NCI-H82 (cell line): Measurements from ENCODE around the gene APCS.
A peak's percentile ranks its signal among the peaks of the same experiment; 100 is the strongest.

Experiments
- DNase-seq: peaks from one replicate; lab custom pipeline; 2025; lab: John Stamatoyannopoulos, UW

Gene APCS, protein sequence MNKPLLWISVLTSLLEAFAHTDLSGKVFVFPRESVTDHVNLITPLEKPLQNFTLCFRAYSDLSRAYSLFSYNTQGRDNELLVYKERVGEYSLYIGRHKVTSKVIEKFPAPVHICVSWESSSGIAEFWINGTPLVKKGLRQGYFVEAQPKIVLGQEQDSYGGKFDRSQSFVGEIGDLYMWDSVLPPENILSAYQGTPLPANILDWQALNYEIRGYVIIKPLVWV

DNA sequence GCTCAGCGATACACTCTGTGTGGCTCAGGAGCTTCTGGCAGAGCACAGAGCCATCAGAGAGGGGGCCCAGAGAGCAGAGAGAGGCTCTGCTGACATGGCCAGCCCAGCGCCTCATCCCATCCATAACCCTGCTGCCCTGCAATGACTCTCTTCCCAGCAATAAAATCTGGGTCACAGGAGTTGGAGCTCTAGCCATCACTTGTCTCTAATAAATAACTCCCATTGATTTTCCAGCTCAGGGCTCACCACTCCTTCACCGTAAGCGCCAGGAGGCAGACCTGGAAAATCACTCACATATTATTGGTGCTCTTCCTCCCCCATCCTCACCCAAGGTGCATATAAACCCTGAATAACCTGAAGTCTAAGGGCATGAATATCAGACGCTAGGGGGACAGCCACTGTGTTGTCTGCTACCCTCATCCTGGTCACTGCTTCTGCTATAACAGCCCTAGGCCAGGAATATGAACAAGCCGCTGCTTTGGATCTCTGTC is at the start of gene APCS:
TSS of gene APCS (plus strand) at position 366 of the 491 bp plus-strand sequence. CDS start at position 462, 96 bp downstream.
- no peak for DNase-seq

DNA sequence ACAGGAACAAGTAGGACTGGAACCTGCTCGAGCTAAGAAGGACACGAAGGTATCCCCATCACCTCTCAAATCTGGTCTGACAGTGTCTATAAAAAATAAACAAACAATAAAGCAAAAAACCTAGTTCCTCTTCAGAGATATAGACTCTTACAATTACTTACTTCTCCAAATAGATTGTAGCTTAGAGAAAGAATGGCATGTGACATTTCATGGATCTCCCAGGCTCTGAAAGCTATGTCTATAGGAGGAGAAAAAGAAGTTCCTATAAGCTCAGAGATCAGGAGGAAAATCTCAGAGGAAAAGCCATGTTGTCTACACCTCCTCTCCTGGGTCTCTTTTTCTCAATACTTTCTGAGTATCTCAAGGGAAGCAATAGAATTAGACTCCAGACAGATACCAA is 39.5 kb upstream of the APCS start:
- no peak for DNase-seq

DNA sequence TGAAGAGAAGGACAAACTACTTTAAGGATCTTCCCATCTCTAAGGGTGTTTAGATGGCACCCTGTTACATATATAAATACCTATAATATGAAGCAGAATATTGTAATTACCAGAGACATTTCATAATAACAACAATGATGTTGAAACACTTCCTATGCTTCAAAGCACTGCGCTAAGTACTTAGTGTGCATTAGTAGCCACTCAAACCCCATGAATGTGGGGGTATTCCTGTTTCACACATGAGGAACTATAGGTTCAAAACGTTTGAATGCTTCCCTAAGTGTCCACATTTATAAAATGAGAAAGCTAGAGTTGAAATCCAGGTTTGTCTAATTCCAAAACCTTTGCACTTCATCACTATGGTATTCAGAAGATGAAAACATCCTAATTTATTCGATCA is 33.4 kb upstream of the APCS start:
- no peak for DNase-seq

DNA sequence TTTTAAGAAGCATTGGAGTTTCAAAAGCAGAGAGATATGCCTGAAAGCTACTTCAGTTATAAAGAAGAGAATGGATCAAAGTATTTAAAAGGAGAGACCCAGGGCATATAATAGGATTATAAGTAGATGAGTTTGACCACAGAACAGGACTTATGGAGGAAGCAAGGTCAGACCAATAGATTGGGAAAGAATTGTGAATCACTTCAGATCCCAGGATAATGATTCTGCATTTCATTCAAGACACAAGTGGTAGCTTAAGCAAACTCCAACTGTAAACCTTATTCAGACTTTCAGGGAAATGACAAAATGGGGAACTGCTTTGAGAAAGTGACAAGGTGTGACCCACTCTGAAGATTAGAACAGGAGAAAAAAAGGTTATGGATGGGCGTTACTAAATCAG is 32.9 kb upstream of the APCS start:
- no peak for DNase-seq

DNA sequence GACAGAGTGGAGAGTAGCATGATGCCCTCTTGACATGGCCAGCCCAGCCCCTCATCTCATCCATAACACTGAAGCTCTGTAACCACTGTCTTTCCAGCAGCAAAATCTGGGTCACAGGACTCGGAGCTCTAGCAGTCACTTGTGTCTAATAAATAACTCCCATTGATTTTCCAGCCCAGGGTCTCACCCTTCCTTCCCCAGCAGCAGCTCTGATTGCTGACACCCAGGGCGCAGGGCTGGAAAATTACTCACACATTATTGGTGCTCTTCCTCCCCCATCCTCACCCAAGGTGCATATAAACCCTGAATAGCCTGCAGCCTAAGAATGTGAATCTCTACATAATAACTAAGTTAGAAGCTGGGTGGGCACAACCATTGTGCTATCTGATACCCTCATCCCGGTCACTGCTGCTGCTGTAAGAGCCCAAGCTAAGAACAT is 30.7 kb upstream of the APCS start:
- DNase-seq, result no peak

DNA sequence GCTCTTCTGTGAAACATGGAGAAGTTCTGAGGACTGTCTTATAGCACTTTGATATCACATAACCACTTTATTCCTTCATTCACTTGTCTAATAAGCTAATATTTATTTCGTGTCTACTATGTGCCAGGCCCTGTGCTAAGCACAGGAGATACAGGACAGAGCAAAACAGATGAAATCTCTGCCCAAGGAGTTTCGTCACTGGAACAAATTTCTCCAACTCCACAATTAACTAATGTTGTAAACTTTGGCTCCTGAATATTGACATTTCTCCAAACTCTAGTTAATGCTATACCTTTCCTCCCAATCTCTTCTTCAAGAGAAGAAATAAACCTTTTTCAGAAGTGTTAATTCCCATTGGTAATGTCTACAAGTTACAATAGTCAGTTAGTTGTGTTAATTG is 27.0 kb upstream of the APCS start:
- DNase-seq, result no peak

DNA sequence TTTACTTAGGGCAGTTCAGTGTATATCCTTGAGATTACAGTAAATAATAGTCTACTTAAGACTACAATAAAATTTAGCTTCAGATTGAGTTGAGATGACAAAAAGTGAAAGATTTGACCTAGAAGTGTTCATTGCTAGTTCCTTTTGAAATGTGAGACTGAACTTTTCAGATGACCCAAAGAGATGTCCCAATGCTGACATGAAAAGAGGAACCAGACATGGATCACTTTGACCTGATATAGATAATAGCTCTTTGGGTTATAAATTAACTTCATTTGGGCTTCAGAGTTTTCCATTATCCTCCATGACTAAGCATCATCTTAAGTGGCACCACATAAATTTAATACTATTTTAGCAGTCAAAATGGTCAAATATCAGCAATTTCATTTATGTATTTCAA is 26.1 kb upstream of the APCS start:
- no peak for DNase-seq

DNA sequence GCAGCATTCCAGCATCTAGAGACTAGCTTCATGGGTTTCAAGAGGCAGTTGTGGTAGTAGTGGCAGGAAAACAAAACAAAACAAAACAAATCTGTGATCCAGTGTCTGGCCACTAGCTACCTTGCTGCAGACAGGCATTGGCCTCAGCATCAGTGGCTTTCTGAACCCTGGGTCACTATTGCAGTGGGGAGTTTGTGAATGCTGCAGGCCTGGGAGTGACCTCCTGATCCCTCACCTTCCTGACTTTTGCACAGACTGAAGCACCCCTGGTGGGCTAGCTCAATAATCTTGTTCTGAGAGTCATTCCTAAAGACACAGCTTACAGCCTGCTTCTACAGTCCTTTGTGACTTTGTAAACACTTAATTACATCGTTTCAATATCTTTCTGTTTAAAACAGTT is 24.9 kb upstream of the APCS start:
- no peak for DNase-seq

DNA sequence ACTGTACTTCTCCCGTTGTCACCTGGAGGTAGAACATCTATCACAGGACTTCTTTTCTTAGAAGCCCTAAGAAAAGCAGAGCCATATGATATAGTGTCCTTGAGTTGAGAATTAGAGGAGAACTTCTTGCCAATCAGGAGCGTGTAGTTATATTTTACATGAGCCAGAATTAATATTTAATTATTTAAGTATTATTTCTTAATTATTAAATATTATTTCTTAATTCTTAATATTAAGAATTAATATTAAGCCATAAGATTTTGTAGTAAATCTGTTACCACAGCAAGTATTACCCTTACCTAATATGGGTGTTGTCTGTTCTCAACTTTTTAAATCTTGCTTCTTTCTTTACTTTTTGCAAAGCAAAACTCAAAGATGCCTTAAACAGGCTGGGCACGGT is 10.2 kb upstream of the APCS start:
- DNase-seq, result no peak

DNA sequence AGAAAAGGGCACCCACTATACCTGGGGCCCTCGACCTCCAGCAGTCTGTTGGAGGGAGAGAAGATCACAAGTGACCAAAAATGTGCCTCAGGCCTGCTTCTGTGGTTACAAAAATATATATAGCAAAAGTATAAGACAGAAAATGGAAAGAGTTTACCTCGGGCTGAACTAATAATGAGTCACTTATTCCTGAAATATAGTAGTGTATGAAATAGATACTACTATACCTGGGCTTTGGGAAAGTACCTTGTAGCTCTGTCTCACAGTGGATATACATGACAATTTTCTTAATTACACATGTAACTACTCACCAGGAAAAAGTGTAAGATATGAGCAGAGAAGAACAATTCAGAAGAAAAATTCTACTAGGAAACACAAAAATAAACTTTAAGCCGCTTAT is 7.3 kb upstream of the APCS start:
- no peak for DNase-seq

DNA sequence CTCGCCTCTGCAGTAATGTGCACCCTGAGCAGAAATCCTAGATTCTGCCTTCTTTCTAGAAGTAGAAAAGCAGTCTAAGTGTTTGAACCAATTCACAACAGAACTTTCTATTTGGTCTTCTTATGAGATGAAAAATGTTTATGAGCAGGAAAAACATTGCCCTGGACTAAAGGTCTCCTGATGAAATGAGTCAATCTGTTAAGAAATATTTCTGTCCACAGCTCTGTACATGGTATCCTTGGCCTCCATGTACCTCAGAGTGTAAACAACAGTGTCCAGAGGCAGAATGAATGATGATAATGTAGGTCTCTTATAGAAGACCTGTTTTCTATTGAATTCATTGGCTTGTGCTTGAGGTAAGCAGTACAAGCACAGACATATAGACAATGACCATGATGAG is 6.2 kb upstream of the APCS start:
- DNase-seq, result no peak

DNA sequence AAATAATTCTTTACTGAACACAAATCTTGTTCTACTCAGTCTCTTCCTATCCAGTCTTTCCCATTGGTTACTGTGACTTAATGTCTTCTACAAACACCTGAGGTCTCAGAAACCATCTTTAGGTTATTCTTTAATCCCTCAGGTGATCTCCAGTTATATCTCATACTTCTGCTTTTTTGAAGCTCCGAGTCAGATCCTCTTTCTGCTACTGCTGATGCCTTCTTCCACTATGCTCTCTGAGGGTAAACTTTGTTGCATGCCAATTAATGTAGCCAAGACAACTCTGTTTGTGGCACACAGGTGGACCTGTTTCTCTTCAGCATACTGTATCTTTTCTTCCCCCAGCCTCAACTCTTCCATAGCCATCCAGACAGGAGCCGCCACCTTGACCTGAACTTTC is 3.1 kb upstream of the APCS start:
- no peak for DNase-seq

DNA sequence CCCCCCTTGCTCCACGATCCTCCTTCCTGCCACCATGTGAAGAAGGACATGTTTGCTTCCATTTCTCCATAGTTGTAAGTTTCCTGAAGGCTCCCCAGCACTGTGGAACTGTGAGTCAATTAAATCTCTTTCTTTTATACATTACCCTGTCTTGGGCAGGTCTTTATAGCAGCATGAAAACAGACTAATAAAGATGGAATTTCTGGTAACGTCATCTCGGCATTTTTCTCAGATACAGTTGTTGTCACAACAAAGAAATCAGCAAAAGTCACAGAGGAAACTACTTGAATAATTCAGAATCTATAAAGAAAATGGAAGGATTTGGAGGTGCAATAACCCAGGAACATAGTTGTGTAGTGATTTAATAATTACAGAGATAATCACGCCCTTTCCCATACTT is 4.4 kb downstream of the APCS start:
- no peak for DNase-seq

DNA sequence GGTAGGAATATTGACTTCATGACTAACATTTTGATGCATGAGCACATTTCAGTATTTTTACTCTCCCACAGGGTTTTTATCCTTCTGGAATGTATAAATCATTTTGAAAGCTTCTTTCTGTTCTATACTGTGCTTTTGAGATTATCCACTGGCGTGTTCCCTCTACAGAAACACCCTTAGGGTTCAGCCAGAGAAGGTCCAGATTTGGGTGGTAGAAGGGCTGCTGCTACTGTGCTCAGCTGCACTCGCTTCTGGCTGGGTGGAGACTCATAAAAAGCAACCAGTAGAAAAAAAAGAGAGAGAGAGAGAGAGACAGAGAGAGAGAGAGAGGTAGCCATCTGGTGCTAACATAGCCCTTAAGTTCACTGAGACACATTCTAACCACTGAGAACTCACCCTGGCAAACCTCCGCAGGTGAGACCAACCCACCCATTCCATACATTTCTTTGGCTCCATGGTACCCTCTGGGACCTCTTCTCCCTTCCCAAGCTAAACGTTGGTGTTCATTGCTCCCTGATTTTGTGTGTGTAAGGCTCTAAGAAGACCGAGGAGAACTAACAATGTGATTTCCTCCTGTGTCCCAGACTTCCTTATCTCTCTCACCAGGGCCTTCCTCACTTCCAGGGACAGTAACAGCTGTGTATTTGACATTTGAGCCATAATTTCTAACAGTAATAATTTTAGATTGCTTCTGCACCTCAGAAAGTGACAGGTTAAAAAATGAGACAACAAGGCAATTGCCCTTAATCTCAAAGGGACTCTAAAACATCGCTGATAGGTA is 7.2 kb downstream of the APCS start:
- no peak for DNase-seq

DNA sequence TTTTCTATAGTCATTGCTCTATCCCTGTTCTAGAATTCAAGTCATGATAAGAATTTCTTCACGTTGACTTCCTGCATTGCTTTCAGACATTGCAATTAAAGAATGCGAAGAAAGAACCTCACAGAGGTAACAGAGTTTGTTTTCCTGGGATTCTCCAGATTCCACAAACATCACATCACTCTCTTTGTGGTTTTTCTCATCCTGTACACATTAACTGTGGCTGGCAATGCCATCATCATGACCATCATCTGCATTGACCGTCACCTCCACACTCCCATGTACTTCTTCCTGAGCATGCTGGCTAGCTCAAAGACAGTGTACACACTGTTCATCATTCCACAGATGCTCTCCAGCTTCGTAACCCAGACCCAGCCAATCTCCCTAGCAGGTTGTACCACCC is 10.6 kb downstream of the APCS start:
- no peak for DNase-seq

DNA sequence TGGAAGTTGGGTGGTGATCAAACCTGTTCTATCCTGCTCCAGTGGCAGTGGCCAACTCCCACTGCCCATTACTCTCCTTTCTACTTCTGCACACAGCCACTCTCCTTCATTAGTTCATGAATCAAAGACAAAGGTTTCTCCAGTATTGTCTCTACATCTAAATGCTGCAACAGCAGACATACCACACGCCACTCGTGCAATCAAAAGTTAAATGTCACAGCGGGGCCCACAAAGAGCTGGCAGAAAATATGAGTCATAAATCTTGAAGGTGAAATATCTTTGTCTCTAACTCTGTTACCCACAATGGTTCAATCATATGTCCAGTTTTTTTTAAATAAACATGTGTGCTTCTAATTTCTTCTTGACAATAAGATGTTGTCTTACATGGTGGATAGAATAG is 13.3 kb downstream of the APCS start:
- no peak for DNase-seq

DNA sequence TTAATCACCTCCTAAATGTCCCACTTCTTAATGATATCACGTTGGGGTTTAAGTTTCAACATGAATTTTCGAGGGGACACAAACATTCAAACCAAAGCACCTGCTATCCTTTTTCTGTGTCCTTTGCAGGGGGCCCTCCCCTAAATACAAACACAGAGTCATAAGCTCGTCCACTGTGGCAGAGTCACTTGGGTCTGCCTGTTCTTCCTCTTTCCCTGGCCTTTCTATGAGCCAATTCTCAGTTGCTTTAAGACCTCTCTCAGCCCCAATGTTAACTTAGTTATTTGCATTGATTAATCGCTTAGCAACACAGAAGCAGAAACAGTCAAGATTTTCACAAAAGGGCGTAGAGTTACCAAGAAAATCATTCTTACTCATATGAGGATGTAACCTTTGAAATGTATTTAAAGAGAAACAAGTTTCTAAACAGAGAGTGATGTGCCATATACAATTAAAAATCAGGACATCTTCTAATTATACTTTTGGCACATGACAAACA is 14.9 kb downstream of the APCS start:
- DNase-seq, result no peak

DNA sequence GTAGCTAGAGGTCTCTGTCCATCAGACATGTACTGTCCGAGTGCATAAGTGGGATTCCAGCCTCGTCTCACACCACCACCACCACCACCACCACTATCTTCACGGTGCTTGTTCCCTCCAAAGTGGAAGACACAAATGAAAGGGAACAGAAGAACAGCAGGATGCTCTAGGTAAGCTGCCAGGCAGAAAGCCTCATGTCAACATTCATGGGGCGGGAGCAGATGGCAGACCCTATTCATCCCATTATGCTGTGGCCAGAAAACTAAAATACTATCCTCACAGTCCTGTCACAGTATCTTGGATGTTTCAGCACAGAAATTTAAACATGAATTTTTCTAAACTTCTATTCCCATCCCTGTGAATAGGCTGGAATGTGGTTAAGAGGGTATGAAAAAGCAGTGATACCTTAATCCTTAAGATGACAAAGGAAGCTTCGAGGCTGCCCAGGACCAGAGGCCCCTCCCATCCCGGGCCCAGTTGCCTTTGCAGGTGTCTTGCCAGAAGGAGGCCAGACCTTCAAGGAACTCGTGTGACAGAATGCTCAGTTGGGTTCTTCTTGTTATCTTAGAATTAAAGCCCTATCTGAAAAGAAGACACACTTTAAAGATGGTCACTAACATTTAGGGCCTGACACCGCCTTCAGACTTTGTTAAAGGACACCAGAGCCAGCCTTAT is 24.7 kb downstream of the APCS start:
- peak; percentile 49 for DNase-seq

DNA sequence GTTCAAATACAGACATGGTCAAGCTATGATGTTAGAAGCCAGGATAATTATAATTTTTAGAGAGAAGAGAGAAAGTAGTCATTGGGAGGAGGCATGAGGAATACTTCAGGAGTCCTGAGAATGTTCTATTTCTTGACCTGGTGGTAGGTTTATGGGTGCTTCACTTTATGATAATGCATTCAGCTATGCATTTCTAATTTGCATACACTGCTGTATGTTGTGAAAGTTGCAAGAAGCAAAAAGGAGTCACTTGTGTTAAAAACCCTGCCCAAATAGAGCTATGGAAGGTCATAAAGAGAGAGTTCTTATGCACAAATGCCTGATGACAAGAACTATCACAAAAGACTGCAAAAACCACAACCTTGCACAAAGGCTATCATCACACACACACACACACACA is 45.3 kb downstream of the APCS start:
- DNase-seq, result no peak
